GM23338 (cell line): ENCODE data around the gene SV2A.

Experiments used
- CTCF ChIP-seq, 2 experiments: fragments of 200-600 bp in 1 of 2; sonication (generic) in 1 of 2; conservative IDR thresholded peaks; 2 replicates each; pipeline versions ENCODE4 v1.5.1 to v1.6.1; 2016 to 2017; ENCODE audit warnings: antibody characterized with exemption in 2 of 2, low read depth in 2 of 2, mild to moderate bottlenecking in 2 of 2, moderate library complexity in 1 of 2
- EZH2 ChIP-seq: fragments of 200-600 bp; sonication (generic); IDR thresholded peaks from one replicate; pipeline ENCODE4 v1.8.0; 2017; ENCODE audit warnings: antibody characterized with exemption, mild to moderate bottlenecking, low read depth; ENCODE audit not compliant: unreplicated experiment
- EZH2phosphoT487 ChIP-seq: fragments of 200-600 bp; sonication (generic); IDR thresholded peaks from one replicate; pipeline ENCODE4 v1.8.1; 2018; ENCODE audit warnings: antibody characterized with exemption; ENCODE audit not compliant: unreplicated experiment
- POLR2AphosphoS5 ChIP-seq: IDR thresholded peaks from 2 replicates; pipeline ENCODE4 v1.6.1; 2016; ENCODE audit warnings: antibody characterized with exemption, low read depth

GRCh38 chr1:149903836-149904491 is 13.7 kb downstream of the SV2A start:
- TF ChIP-seq CTCF (conservative IDR thresholded peaks at IDR 0.05; ENCODE audit: low read depth in 2 of 2), result no peak
- no peak for TF ChIP-seq EZH2phosphoT487
- no peak for TF ChIP-seq EZH2
- TF ChIP-seq POLR2AphosphoS5, result no peak
